ENCODE data around the gene FBXW2. TPM values are rescaled to one million over a fixed set of nuclear protein-coding genes. Genes with fewer than 3 reads are reported as not detected.

FBXW2 gene
- total RNA-seq, 1 donor from 2014 or later, result 72.9 TPM

DNA sequence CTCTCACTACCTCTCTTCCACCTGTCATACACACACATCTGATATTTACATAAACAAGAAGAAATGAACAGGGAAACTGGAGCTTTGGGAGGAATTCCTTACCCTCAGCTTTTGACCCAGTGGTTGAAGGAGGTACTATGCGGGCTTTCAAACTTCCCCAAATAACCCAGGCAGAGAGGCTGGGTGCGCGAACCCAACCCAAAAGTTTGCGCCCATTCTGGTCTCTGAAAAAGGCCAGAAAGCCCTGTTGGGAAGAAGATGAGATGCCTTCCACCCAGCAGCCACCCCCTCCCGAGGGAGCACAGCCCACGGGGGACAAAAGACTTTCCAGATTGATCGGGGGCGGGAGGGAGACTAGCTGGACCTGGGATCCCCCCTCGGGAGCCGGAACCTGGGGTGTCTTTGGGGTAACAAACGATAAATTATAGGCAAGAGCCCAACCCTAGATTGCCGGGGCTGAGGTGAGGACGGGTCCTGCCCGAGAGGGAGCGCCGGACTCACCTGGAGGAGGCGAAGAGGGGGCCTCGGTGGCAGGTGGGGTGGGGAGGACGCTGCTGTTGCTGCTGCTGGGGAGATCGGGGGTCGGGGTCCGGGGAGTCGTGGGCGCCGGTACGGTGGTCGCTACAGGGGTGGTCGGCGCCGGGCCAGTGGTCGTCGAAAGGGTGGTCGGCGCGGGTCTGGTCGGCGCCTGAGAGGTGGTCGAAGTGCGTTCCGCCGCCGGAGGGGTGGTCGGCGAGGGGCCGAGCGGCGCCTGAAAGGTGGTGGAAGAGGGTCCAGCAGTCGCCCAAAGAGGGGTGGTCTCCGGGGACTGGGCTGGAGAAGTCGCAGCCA, 79.7 kb downstream of the FBXW2 start:
- Mint-ChIP-seq H3K36me3 (ENCODE audit: low read depth) (no peaks in the 10 kb centered on the region), H3K9me3 (ENCODE audit: low read depth) (no peaks in the 10 kb centered on the region), H3K4me3 (ENCODE audit: unreplicated experiment) (peak overlapping the region; percentile 90), H3K4me1 (ENCODE audit: low read depth) (peaks cover 47% of the 10 kb centered on the region), H3K27me3 (ENCODE audit: low read depth) (no peaks in the 10 kb centered on the region), H3K27ac (ENCODE audit: unreplicated experiment) (no peak overlapping the region)
- TF ChIP-seq, protein P1, sequence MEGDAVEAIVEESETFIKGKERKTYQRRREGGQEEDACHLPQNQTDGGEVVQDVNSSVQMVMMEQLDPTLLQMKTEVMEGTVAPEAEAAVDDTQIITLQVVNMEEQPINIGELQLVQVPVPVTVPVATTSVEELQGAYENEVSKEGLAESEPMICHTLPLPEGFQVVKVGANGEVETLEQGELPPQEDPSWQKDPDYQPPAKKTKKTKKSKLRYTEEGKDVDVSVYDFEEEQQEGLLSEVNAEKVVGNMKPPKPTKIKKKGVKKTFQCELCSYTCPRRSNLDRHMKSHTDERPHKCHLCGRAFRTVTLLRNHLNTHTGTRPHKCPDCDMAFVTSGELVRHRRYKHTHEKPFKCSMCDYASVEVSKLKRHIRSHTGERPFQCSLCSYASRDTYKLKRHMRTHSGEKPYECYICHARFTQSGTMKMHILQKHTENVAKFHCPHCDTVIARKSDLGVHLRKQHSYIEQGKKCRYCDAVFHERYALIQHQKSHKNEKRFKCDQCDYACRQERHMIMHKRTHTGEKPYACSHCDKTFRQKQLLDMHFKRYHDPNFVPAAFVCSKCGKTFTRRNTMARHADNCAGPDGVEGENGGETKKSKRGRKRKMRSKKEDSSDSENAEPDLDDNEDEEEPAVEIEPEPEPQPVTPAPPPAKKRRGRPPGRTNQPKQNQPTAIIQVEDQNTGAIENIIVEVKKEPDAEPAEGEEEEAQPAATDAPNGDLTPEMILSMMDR (IDR thresholded peaks at IDR 0.05), result no peak
- DNase-seq (ENCODE audit: low spot score), result no peak

DNA sequence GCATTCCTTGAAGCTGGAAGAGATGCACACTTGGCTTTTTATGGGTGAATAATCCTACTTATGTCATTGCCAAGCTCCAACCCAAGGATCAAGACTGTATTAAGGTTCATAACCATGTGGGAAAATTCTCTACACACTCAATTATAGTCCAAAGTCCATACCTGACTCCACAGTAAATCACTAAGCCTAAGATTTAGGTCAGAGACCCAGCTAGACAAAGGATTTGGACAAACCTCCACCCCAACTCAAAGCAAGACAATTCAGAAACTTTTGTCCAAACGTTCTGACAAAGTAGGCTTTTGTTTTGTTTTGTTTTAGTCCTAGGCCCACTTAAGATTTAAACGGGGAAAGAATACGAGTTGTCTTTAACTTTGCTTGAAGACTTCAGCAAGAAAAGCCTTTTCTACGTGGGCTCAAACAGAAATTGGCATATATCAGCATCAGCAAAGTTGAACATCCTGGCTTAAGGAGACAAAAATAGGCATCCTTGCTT, 80.6 kb downstream of the FBXW2 start:
- TF ChIP-seq, protein P1 (IDR thresholded peaks at IDR 0.05), result no peak
- Mint-ChIP-seq H3K36me3 (ENCODE audit: low read depth) (no peaks in the 10 kb centered on the region), H3K4me3 (ENCODE audit: unreplicated experiment) (peak overlapping the region; percentile 90), H3K27ac (ENCODE audit: unreplicated experiment) (peak overlapping the region; percentile 45), H3K4me1 (ENCODE audit: low read depth) (peaks cover 48% of the 10 kb centered on the region), H3K9me3 (ENCODE audit: low read depth) (no peaks in the 10 kb centered on the region), H3K27me3 (ENCODE audit: low read depth) (no peaks in the 10 kb centered on the region)
- no peak for DNase-seq (ENCODE audit: low spot score)

DNA sequence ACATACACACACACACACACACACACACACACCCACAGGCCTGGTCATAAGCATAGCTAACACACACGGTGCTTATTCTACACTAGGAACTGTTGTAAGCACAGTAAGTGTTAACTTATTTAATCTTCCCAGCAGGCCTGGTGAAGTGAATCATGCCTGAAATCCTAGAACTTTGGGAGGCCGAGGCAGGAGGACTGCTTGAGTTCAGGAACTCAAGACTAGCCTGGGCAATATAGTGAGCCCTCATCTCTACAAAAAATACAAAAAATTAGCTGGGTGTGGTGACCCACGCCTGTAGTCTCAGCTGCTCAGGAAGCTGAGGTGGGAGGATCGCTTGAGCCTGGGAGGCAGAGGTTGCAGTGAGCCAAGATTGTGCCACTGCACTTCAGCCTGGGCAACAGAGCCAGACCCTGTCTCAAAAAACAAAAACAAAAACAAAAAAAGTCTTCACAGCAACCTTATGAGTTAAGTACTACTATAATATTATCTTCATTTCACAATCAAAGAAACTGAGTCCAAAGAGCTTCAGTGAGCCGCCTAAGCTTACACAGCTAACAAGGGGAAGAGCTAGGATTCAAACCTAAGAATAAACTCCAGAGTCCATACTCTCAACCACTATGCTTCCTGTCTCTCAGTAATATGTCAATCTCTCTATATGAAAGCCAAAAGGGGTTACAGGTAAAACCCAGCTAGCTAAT, 81.2 kb downstream of the FBXW2 start:
- Mint-ChIP-seq H3K9me3 (ENCODE audit: low read depth) (no peaks in the 10 kb centered on the region), H3K4me3 (ENCODE audit: unreplicated experiment) (peak overlapping the region; percentile 90), H3K36me3 (ENCODE audit: low read depth) (no peaks in the 10 kb centered on the region), H3K4me1 (ENCODE audit: low read depth) (peaks cover 53% of the 10 kb centered on the region), H3K27me3 (ENCODE audit: low read depth) (no peaks in the 10 kb centered on the region), H3K27ac (ENCODE audit: unreplicated experiment) (peak overlapping the region; percentile 45)
- TF ChIP-seq, protein P1 (IDR thresholded peaks at IDR 0.05), result no peak
- no peak for DNase-seq (ENCODE audit: low spot score)

DNA sequence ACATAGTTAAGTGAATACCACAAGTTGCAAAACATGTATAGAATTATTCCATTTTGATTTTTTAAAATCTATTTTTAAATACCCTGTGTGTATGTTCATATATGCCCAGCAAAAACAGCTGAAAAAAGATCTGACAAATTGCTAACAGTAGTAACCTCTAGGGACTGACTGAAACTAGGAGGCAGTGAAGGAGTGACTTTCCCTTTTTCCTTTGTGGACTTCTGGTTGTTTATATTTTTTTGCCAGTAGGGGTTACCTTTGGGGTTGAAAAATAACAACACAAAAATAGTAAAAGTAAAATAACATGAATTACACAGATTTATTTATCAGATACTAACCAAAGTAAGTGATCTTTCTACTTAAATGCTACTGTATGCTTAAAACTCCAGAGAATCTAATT, 81.9 kb downstream of the FBXW2 start:
- H3K9me3 Mint-ChIP-seq (ENCODE audit: low read depth), result no peaks in the 10 kb centered on the region
- TF ChIP-seq, protein P1 (IDR thresholded peaks at IDR 0.05), result peak; percentile 23
- DNase-seq (ENCODE audit: low spot score), result no peak
- H3K27ac Mint-ChIP-seq (ENCODE audit: unreplicated experiment), result peak overlapping the region; percentile 2
- H3K4me3 Mint-ChIP-seq (ENCODE audit: unreplicated experiment), result peak overlapping the region; percentile 90
- H3K4me1 Mint-ChIP-seq (ENCODE audit: low read depth), result peaks cover 53% of the 10 kb centered on the region
- H3K27me3 Mint-ChIP-seq (ENCODE audit: low read depth), result no peaks in the 10 kb centered on the region
- H3K36me3 Mint-ChIP-seq (ENCODE audit: low read depth), result no peaks in the 10 kb centered on the region

All from chondrocyte (in vitro differentiated cells).